Tongue (tissue), 2 donors: Measurements from ENCODE around the gene KLF5. TPM values are rescaled to one million over a fixed set of nuclear protein-coding genes. Genes with fewer than 3 reads are reported as not detected.
"Not testable (repeated sequence)": the region's sequence is repeated elsewhere in the genome, so short reads cannot be mapped to it uniquely, and the experiment has no call there.

ENCODE experiments used
- DNase-seq: peaks from one replicate; pipeline ENCODE4 v3.0.0-alpha.2; 2015
- total RNA-seq: library from RNA; depleted of rRNA; stranded (reverse); fragments of >200 nt; gene quantifications from one replicate; pipeline ENCODE4 v1.2.3, GENCODE V29; 2014

The KLF5 gene
- total RNA-seq, 1 donor from 2014 or later: 49.3 TPM

- DNase-seq: no peak
Measured at GRCh38 chr13:73088332-73088935, 29.6 kb downstream of the KLF5 start.

DNA sequence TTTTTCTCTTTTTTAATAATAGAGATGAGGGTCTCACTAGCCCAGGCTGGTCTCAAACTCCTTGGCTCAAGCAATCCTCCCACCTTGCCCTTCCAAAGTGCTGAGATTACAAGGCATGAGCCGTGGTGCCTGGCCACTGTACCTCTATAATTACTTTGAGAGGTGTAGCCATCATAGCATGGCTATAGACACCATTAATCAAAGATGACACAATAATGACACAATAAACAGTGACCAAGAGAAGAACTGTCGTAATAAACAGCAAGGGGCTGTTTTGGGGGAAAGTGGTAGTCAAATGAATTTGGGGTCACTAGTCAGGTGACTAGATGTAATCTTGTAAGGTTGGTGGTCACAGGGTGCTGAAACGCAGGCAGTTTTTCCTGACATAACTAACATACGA, 30.4 kb downstream of the KLF5 start:
- DNase-seq: no peak

- no peak for DNase-seq
Measured at GRCh38 chr13:73090116-73090822, 31.5 kb downstream of the KLF5 start.

DNA sequence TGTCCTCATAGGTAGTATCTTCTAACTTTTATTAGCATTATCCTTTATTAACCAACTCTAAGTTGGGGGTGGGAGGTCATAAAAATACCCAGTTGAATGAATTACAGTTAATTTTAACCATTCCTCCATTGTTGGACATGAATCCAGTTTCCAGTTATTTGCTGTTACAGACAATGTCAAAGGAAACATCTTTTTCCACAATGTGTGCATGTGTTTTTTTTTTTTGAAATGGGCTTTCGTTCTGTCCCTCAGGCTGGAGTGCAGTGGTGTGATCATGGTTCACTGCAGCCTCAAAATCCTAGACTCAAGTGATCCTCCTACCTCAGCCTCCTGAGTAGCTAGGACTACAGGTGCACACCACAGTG, 32.0 kb downstream of the KLF5 start:
- no peak for DNase-seq

- DNase-seq: peak; percentile 92
Measured at GRCh38 chr13:73092829-73093228, 34.0 kb downstream of the KLF5 start.

- DNase-seq: no peak
Measured at GRCh38 chr13:73096173-73096572, 37.4 kb downstream of the KLF5 start.

DNA sequence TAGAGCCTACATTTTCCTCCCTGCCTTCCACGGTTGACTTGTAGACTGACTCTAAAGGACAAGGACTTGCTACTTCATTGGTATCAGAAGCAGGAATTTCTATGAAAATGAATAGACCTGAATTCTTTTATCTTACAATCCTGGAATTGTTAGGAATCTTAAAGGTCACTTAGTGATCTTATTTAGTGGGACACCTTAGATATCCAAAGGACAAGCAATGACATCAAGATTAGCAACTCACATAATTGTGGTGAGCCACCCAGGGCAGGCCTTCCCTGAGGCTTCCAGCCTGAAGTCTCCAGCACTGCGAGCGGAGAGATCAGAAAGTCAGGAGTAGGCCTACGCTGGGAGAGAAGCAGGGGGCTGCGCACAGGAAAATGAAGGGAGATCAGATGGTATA, 37.8 kb downstream of the KLF5 start:
- no peak for DNase-seq

DNA sequence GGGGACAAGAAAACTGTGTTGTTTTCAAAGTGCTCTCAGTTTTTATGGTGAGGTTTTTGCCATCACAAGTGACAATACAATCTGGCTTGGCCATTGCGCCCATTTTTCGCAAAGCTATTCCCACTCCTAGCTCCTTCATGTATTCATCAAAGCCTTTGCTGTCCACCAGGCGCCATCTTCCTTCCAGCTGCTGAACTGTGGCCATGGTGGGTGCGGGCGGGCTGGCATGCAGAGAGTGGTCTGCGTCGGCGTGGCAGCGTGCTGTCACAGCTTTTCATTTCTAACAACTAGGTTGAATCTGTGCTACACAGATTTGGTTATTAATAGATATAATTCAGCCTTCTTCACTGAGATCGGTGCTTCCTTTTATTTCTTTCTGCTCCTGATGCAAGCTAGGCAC, 42.0 kb downstream of the KLF5 start:
- DNase-seq: not testable (repeated sequence)

GRCh38 chr13:73101351-73102007, 42.7 kb downstream of the KLF5 start:
- no peak for DNase-seq

DNA sequence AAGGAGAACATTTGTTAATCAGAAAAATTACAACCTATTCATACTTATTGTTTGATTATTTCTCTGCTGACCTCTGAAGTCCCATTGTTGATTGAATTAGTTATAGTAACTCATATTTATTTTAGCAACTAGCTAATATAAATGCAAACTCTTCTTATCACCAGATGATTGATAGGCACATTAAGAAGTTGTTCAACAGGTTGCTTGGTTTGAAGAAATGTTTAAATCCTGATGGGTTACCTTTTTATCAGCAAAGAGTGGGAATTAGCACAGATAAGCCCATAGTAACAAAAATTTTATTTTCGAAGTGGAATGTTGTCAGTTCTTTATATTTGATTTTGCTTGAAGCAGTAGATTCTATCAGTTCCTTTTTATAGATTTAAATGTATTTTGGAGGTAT, 44.4 kb downstream of the KLF5 start:
- DNase-seq: no peak

GRCh38 chr13:73106513-73107178, 47.8 kb downstream of the KLF5 start:
- DNase-seq: no peak

DNA sequence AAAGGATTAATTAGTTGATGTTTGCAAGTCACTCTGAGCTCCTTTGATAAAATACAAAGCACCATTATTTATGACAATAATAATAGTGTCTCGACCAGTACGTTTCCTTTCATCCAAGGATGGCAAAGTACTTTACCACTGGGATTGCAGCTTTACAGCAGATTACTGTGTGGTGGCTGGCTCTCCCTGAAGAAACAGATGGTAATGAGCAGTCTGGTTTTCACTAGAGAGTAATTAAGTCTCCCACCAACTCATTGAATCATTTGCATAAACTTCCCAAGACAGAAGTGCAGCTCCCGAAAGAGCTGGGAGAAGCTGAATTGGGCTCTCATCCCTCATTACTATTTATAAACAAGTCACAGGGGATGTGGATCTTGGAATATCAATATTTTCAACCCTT, 48.7 kb downstream of the KLF5 start:
- DNase-seq: no peak

DNA sequence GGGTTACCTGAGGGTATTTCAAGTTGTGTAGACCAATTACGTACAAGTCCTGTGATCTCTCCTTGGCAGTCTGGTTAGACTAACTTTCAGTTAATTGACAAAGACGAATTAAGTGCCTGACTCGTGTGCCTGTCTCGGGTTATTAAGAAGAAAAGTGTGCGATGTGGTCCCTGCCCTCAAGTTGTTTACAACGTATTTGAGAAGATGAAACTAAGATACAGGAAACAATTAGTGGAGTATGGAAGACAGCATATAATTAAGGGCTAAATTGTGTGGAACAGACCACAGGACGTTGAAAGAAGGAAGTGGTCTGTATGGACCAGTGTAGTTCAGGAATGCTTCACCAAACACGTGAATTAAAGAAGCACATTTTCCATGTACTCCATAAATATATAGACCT, 49.2 kb downstream of the KLF5 start:
- DNase-seq: no peak

DNA sequence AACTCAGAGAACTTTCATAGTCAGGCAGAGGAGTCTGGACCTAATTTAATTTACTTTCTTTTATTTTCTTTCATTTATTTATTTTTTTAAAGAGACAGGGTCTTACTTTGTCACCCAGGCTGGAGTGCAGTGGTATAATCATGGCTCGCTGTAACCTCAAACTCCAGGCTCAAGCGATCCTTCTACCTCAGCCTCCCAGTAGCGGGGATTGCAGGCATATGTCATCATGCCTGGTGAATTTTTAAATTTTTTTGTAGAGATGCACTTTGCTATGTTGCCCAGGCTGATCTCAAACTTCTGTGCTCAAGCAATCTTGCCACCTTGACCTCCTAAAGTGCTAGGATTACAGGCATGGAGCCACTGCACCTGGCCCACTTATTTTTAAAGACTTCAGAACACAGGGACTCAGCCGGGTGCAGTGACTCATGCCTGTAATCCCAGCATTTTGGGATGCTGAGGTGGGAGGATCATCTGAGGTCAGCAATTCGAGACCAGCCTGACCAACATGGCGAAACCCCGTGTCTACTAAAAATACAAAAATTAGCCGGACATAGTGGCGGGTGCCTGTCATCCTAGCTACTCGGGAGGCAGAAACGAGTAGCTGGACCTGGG, 50.6 kb downstream of the KLF5 start:
- DNase-seq: no peak

GRCh38 chr13:73109969-73110368, 51.2 kb downstream of the KLF5 start:
- no peak for DNase-seq

- DNase-seq: no peak
Measured at GRCh38 chr13:73110814-73111213, 52.0 kb downstream of the KLF5 start.

DNA sequence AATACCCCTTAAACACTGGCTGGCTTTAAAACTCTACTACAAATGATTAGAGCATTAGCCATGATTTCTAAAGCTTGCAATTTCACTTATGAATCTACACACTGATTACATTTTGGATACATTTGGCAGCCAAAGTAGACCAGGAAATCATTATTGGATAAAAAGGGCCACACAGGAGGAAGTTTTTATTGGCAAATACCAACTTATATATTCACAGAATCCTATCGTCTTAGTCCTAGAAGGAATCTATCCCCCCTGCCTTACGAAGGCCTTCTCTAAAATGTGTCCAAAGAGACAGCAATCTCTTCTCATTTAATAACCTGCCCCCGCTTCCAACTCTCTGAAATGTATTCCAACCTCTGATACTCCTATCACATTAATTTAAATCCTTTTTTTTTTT, 52.5 kb downstream of the KLF5 start:
- no peak for DNase-seq

DNA sequence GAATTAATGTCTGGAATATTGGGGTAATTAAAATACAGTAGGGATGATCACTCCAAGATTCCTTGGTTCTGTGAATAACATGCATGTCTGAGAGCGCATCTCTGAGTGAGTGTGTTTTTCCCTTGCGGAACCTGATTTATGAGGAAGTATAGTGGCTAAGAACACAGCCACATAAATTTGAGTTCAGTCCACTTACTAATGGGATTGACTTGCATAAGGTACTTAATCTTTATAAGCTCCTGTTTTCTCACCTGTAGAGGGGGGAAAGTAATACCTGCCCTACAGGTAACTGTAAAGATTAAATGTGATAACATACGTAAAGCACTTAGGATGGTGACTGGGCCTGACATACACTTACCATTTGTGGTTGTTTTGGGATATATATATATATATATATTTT, 60.8 kb downstream of the KLF5 start:
- DNase-seq: no peak
